HG03354 (cell line): ENCODE measurements around the gene TRIM26.

Experiments
- ATAC-seq: cut with Tn5 transposase; IDR thresholded peaks from one replicate; pipeline ENCODE4 v1.9.1; 2021; ENCODE audit warnings: mild to moderate bottlenecking; ENCODE audit not compliant: unreplicated experiment, poor library complexity, severe bottlenecking

Gene TRIM26

DNA sequence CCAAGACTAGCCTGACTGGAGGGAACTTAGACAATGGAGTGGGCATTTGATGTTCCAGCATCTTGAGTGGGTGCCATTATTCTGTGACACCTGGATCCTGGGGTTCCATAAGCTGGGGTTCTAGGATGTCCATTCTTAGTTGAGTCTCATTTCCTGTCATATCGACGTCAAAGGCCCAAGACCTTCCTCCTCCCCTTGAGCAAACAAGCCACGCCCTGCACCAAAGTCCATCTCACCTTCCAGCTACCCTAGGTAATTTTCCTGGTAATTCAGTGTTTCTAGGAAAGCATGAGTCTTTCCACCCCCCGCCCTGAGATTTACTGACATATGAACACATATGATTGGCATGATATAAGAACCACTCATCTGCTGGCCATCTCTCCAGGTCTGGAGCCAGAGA lies 77.4 kb downstream of the TRIM26 start, which contains the start of gene TRIM40:
TSS of gene TRIM40 (plus strand) at position 384 of the 400 bp plus-strand sequence. CDS start 897 bp downstream, outside the sequence.
- no peak for ATAC-seq

DNA sequence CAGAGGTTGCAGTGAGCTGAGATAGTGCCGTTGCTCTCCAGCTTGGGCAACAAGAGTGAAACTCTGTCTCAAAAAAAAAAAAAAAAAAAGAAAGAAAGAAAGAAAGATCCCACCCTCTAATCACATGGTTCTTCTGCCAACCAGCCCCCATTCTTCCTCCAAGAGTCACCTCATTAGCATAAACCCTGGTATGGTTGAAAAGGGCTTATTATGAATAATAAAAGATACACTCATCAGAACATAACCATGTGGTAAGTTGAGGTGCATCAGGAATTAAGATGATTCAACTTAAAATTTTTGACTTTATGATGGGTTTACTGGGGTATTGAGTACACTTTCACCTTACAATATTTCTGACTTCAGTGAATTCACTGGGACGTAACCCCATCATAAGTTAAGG lies 78.1 kb downstream of the TRIM26 start:
- ATAC-seq: no peak
